CD4-positive, alpha-beta memory T cell (primary cell): ENCODE results near the gene HHEX. TPM values are rescaled to one million over a fixed set of nuclear protein-coding genes. Genes with fewer than 3 reads are reported as not detected.

ENCODE experiments used
- CTCF ChIA-PET: fragments of 350-600 bp; sonication (Branson Sonifier 250); formaldehyde crosslinking; loops from one replicate; lab custom pipeline; 2021; ENCODE audit warnings: inconsistent platforms; ENCODE audit not compliant: partially characterized antibody; lab: Charles Lee
- POLR2A ChIA-PET: fragments of 350-600 bp; sonication (Branson Sonifier 250); formaldehyde crosslinking; loops from one replicate; lab custom pipeline; 2021; ENCODE audit not compliant: partially characterized antibody; lab: Charles Lee
- DNase-seq, 5 donors: peaks; one replicate each; pipeline versions ENCODE4 v3.0.0 to v3.0.0-alpha.2; 2020 to 2022; ENCODE audit warnings: mixed read lengths in 1 of 5
- H3K27ac ChIP-seq: one replicate; pipeline ENCODE4 v1.7.0; 2013; ENCODE audit warnings: low read depth, low read length
- H3K27me3 ChIP-seq: 2 replicates; pipeline ENCODE4 v1.7.0; 2013; ENCODE audit warnings: mild to moderate bottlenecking, low read length, moderate library complexity; ENCODE audit not compliant: insufficient read depth
- H3K36me3 ChIP-seq: 2 replicates; pipeline ENCODE4 v1.7.0; 2013; ENCODE audit warnings: mild to moderate bottlenecking, low read length, moderate library complexity; ENCODE audit not compliant: insufficient read depth
- H3K4me1 ChIP-seq: 2 replicates; pipeline ENCODE4 v1.7.0; 2013; ENCODE audit warnings: mild to moderate bottlenecking, low read length, moderate library complexity; ENCODE audit not compliant: insufficient read depth
- H3K4me3 ChIP-seq, 2 donors: one replicate each; pipeline ENCODE4 v1.7.0; 2013; ENCODE audit warnings: low read length in 2 of 2, mild to moderate bottlenecking in 1 of 2
- H3K9me3 ChIP-seq, 2 donors: one replicate each; pipeline ENCODE4 v1.7.0; 2013; ENCODE audit warnings: low read length in 2 of 2, control low read depth in 1 of 2; ENCODE audit not compliant: control insufficient read depth in 1 of 2
- H3K27ac Mint-ChIP-seq, 7 donors: one replicate each; pipeline ENCODE4 v1.8.0; 2020 to 2021; ENCODE audit warnings: mixed read lengths in 7 of 7, mild to moderate bottlenecking in 6 of 7, inconsistent platforms in 3 of 7, moderate library complexity in 3 of 7
- H3K27me3 Mint-ChIP-seq, 2 donors: one replicate each; pipeline ENCODE4 v1.8.0; 2020 to 2021; ENCODE audit warnings: mixed read lengths in 2 of 2
- H3K36me3 Mint-ChIP-seq, 2 donors: one replicate each; pipeline ENCODE4 v1.8.0; 2020 to 2021; ENCODE audit warnings: mixed read lengths in 2 of 2, inconsistent platforms in 1 of 2, mild to moderate bottlenecking in 1 of 2
- H3K4me1 Mint-ChIP-seq, 4 donors: one replicate each; pipeline ENCODE4 v1.8.0; 2020 to 2021; ENCODE audit warnings: mixed read lengths in 4 of 4, mild to moderate bottlenecking in 1 of 4
- H3K4me3 Mint-ChIP-seq, 8 donors: one replicate each; pipeline ENCODE4 v1.8.0; 2020 to 2021; ENCODE audit warnings: mixed read lengths in 8 of 8, mild to moderate bottlenecking in 7 of 8, moderate library complexity in 6 of 8, inconsistent platforms in 3 of 8
- H3K9me3 Mint-ChIP-seq, 8 donors: one replicate each; pipeline ENCODE4 v1.8.0; 2020 to 2021; ENCODE audit warnings: mixed read lengths in 8 of 8, mild to moderate bottlenecking in 5 of 8, inconsistent platforms in 3 of 8, moderate library complexity in 1 of 8
- intact Hi-C: fragments of 100-400 bp; cut with micrococcal nuclease; formaldehyde crosslinking; loops from one replicate; pipeline ENCODE4 v1.15.1; 2023
- polyA plus RNA-seq, 2 donors: library from polyadenylated mRNA; unstranded; fragments of 300-500 nt; fragmentation: Illumina TruSeq; gene quantifications; one replicate each; pipeline ENCODE4 v1.2.3, GENCODE V29; 2021
- total RNA-seq, 2 experiments: library from RNA; stranded (reverse); gene quantifications; one replicate each; pipeline ENCODE4 v1.2.3, GENCODE V29; 2021

The HHEX gene
- total and polyA plus RNA-seq, 4 experiments from 2014 or later: 0.32 to 1.2 (median 0.98) TPM; not detected in 1

DNA sequence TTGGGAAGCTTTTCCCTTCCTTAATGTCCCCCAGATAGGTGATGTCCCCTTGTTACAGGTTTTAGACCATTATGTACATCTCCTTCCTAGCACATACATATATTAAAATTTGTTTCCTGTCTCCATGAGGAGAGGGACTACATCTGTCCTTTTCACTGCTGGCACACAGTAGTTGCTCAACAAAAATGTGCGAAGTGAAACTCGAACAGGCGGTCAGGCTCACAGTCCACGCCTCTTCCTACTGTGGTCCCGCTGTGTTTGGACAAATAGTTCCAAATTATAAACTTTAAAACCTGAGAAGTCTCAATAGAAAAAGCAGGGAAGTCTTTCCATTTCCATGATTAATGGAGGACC, 1.2 kb upstream of the HHEX start:
- Histone ChIP-seq H3K36me3 (no peaks in the 10 kb centered on the region), H3K27me3 (peaks cover 37% of the 10 kb centered on the region), H3K4me3 (peak overlapping the region in 1 of 2 donors; percentile 41), H3K9me3 (no peaks in the 10 kb centered on the region), H3K27ac (no peak overlapping the region), H3K4me1 (peaks cover 25% of the 10 kb centered on the region)
- ChIA-PET CTCF (no interaction called here), POLR2A (interaction anchor here (1.0 kb wide), 1 partner anchor 340 kb away, joined by 3 read pairs; no protein-coding TSS in a partner anchor)
- peaks cover 0 to 1% of the 10 kb centered on the region in 2 donors for H3K36me3 Mint-ChIP-seq
- H3K9me3 Mint-ChIP-seq: peaks cover 0 to 9% (median 2%) of the 10 kb centered on the region in 8 donors
- intact Hi-C loops: no loop called here
- peak overlapping the region in 2 of 7 donors; percentile 62 to 68 for H3K27ac Mint-ChIP-seq
- peak overlapping the region; percentile 70 to 86 (median 84) for H3K4me3 Mint-ChIP-seq
- peaks cover 9 to 33% (median 26%) of the 10 kb centered on the region in 4 donors for H3K4me1 Mint-ChIP-seq
- no peak for DNase-seq
- peaks cover 31 to 36% of the 10 kb centered on the region in 2 donors for H3K27me3 Mint-ChIP-seq

DNA sequence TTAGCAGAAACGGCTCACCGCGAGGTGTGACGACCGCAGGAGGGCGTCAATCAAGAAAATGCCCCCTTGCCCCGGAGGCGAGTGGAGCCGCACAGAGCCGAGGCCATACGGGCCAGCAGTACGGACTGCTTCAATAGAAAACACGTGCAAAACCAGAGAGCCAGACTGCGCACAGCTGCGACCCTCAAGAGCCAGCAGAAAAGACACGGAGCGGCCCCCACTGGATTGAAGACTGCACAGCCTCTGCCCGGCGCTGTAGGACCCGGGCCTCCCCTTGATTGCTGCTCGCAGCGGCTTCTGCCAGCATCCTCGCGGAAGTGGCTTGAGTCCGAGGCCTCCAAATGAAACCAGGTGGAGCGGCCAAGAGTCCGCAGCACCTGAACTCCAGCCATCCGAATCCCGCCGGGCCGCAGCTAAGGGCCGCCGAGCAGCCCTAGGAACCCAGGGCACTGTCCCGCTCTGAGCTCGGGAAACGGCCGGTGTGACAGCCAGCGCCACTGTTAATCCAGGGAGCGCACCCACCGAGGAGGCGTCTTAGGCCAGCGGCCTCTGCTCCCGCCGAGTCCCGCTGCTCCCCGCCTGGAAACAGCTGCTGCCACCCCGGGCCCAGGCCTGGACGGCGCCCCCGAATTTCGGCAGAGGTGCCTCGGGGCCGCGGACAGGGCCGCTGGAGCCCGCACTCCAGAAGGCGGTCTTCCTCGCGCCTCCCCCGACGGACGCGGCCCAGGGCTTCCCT, 660 bp upstream of the HHEX start:
- Mint-ChIP-seq H3K27ac (peak overlapping the region in 3 of 7 donors; percentile 13 to 68 (median 41)), H3K4me3 (peak overlapping the region; percentile 70 to 86 (median 84)), H3K4me1 (peaks cover 9 to 33% (median 26%) of the 10 kb centered on the region in 4 donors), H3K27me3 (peaks cover 31 to 37% of the 10 kb centered on the region in 2 donors), H3K36me3 (peaks cover 0 to 1% of the 10 kb centered on the region in 2 donors), H3K9me3 (peaks cover 0 to 9% (median 2%) of the 10 kb centered on the region in 8 donors)
- Histone ChIP-seq H3K27me3 (peaks cover 37% of the 10 kb centered on the region), H3K27ac (no peak overlapping the region), H3K4me1 (peaks cover 25% of the 10 kb centered on the region), H3K36me3 (no peaks in the 10 kb centered on the region), H3K9me3 (no peaks in the 10 kb centered on the region), H3K4me3 (peak overlapping the region in 1 of 2 donors; percentile 41)
- ChIA-PET POLR2A (interaction anchor here (1.0 kb wide), 1 partner anchor 10 kb away, joined by 9 read pairs; no protein-coding TSS in a partner anchor), CTCF (no interaction called here)
- intact Hi-C loops: no loop called here
- peak in 3 of 5 donors; percentile 17 to 38 (median 37) for DNase-seq

DNA sequence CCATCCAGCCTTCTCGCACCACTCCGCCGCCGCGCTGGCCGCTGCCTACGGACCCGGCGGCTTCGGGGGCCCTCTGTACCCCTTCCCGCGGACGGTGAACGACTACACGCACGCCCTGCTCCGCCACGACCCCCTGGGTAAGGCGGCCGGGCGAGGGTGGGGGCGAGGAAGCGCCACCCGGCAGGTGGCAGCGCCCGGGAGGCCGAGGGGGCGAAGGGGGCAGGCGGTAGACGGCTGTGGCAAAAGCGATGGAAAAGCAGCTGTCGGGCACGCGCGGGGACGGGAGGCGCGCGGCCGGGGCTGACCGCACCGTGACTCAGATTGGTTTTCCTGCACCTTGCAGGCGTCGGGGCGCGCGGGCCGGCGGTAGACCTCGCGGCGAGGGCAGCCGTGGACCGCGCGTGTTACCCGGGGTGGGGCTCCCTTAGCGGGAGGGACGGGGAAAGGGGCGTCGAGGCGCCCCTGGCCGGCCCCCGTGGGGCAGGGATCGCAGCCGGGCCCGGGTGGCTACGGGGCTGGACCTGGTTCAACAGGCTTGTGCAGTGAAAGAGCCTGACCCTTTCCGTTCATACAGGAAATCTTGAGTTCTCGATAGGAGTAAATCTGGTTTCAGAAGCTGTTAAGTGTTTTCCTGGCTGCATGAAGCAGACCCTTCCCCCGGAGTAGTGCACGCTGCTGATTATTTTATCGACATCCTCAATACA, 608 bp downstream of the HHEX start:
- peak overlapping the region; percentile 76 to 91 (median 84) for H3K4me3 Mint-ChIP-seq
- peak overlapping the region; percentile 43 to 47 for H3K4me3 ChIP-seq
- ChIA-PET POLR2A (interaction anchor here (0.5 to 1.4 kb wide), 5 partner anchors 8 to 780 kb away, joined by 3 to 9 read pairs (median 4); partner anchors contain the start of gene EXOC6), CTCF (interaction anchor here (0.7 to 0.9 kb wide), 2 partner anchors 46 to 153 kb away, joined by 3 read pairs; no protein-coding TSS in a partner anchor)
- H3K4me1 ChIP-seq: peaks cover 25% of the 10 kb centered on the region
- no peaks in the 10 kb centered on the region for H3K36me3 ChIP-seq
- H3K27me3 ChIP-seq: peaks cover 37% of the 10 kb centered on the region
- no peaks in the 10 kb centered on the region for H3K9me3 ChIP-seq
- no peak overlapping the region for H3K27ac ChIP-seq
- peaks cover 0 to 1% of the 10 kb centered on the region in 2 donors for H3K36me3 Mint-ChIP-seq
- H3K27ac Mint-ChIP-seq: peak overlapping the region in 2 of 7 donors; percentile 70 to 84
- intact Hi-C loops: loop anchor here (5.0 to 10.0 kb wide), 2 partner anchors 98 to 154 kb away; partner anchors contain the start of genes EXOC6 and KIF11
- DNase-seq: peak; percentile 43 to 67 (median 51)
- peaks cover 9 to 33% (median 26%) of the 10 kb centered on the region in 4 donors for H3K4me1 Mint-ChIP-seq
- peaks cover 0 to 5% (median 0%) of the 10 kb centered on the region in 8 donors for H3K9me3 Mint-ChIP-seq
- peaks cover 28 to 46% of the 10 kb centered on the region in 2 donors for H3K27me3 Mint-ChIP-seq

DNA sequence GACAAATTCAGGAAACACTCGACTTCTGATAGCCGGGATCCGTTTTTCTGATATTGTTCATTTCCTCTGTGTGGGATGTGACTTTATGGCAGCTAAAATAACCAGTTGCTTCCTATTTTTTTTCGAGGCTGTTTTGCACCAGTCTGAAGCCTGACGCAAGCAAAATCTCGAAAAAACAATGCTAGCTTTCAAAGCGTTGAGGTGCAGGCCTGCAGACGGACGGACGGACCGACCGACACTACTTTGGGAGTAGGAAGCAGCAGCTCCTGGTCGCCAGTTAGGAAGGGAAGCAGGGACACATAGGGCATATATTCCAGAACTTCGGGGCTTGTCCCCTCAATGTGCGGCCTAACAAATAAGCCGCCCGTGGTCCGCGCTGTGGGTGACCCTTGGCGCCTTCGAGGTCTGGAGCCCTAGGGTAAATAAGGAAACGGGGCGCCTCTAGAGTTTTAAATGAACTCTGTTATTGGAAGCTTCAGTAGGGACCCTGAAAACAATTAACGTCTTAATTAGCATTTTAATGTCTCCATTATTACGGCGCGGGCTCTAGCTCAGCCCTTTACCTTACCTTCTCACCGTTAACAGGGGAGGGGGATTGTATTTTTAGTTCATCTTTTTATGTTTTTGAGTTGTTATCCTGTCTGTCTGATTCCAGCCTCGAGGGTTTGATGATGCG, 1.3 kb downstream of the HHEX start:
- no peak for DNase-seq
- POLR2A ChIA-PET: interaction anchor here (0.9 to 1.4 kb wide), 3 partner anchors 95 to 158 kb away, joined by 3 to 5 read pairs (median 4); partner anchors contain the start of gene EXOC6
- Mint-ChIP-seq H3K36me3 (peaks cover 0 to 1% of the 10 kb centered on the region in 2 donors), H3K27me3 (peaks cover 30 to 46% of the 10 kb centered on the region in 2 donors), H3K4me1 (peaks cover 9 to 33% (median 26%) of the 10 kb centered on the region in 4 donors), H3K4me3 (peak overlapping the region; percentile 76 to 91 (median 84)), H3K9me3 (peaks cover 0 to 5% (median 0%) of the 10 kb centered on the region in 8 donors), H3K27ac (peak overlapping the region in 2 of 7 donors; percentile 70 to 84)
- Histone ChIP-seq H3K27ac (no peak overlapping the region), H3K4me1 (peaks cover 25% of the 10 kb centered on the region), H3K36me3 (no peaks in the 10 kb centered on the region), H3K4me3 (peak overlapping the region; percentile 43 to 47), H3K9me3 (no peaks in the 10 kb centered on the region), H3K27me3 (peaks cover 37% of the 10 kb centered on the region)
- CTCF ChIA-PET: interaction anchor here (0.7 to 0.9 kb wide), 2 partner anchors 47 to 153 kb away, joined by 3 read pairs; no protein-coding TSS in a partner anchor
- intact Hi-C loops: loop anchor here (5.0 to 10.0 kb wide), 2 partner anchors 99 to 154 kb away; partner anchors contain the start of genes EXOC6 and KIF11

DNA sequence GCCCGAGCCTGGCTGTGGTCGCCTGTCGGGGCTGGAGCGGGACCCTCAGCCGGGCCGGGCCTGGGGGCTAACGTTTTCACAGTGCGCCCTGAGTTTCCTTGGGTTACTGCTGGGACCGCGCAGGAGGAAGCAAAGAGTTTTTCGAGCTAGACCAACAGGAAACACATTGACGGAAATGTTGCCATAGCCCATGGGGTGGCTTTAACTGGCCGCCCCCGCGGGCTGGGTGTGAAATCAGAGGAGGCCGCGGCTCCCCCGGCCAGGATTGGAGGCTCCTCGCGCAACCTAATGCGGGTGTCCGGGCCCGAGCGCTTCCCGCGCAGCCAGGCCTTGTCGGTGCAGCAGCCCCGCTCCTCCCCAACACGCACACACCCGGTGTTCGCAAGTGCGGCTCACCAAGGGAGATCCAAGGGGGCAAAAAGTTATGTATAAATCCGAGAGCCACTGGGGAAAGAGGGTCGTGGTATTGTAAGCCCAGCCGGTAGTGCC, 1.9 kb downstream of the HHEX start:
- H3K27me3 Mint-ChIP-seq: peaks cover 34 to 52% of the 10 kb centered on the region in 2 donors
- peak in 1 of 5 donors; percentile 7 for DNase-seq

DNA sequence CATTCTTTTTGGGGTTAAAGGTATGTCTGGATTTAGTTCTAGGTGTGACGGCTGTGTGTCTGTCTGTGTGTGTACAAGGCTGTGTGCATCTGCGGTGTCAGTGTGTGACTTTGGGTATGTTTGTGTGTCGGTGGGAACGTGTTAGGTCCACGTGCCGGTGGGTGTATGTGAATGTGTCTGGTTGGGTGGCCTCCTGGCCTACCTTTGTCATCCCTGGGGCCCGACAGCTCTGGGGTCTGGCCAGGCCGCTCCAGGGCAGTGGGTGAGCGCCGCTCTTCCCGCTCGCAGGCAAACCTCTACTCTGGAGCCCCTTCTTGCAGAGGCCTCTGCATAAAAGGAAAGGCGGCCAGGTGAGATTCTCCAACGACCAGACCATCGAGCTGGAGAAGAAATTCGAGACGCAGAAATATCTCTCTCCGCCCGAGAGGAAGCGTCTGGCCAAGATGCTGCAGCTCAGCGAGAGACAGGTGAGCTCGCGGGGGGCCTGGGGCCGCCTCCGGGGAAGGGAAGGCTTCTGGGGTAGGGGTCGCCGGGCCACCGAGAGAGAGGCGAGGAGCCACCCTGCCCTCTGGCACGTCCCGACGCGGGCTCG, 2.4 kb downstream of the HHEX start:
- H3K27ac Mint-ChIP-seq: peak overlapping the region in 2 of 7 donors; percentile 19 to 84
- CTCF ChIA-PET: no interaction called here

More for the DNA sequence above, 1.9 kb downstream of the HHEX start:
- Histone ChIP-seq H3K4me3 (peak overlapping the region in 1 of 2 donors; percentile 3), H3K36me3 (no peaks in the 10 kb centered on the region), H3K27me3 (peaks cover 37% of the 10 kb centered on the region), H3K9me3 (no peaks in the 10 kb centered on the region), H3K27ac (no peak overlapping the region), H3K4me1 (peaks cover 25% of the 10 kb centered on the region)
- Mint-ChIP-seq H3K4me1 (peaks cover 9 to 33% (median 26%) of the 10 kb centered on the region in 4 donors), H3K4me3 (peak overlapping the region; percentile 39 to 91 (median 80)), H3K36me3 (peaks cover 0 to 1% of the 10 kb centered on the region in 2 donors), H3K27ac (peak overlapping the region in 1 of 7 donors; percentile 84), H3K9me3 (peaks cover 0 to 5% (median 0%) of the 10 kb centered on the region in 8 donors)
- POLR2A ChIA-PET: no interaction called here
- intact Hi-C loops: loop anchor here (5.0 to 10.0 kb wide), 2 partner anchors 99 to 153 kb away; partner anchors contain the start of genes EXOC6 and KIF11
- CTCF ChIA-PET: no interaction called here

More for the DNA sequence above, 2.4 kb downstream of the HHEX start:
- H3K4me1 Mint-ChIP-seq: peaks cover 9 to 33% (median 26%) of the 10 kb centered on the region in 4 donors
- intact Hi-C loops: loop anchor here (5.0 to 10.0 kb wide), 2 partner anchors 100 to 153 kb away; partner anchors contain the start of genes EXOC6 and KIF11
- Histone ChIP-seq H3K4me1 (peaks cover 25% of the 10 kb centered on the region), H3K36me3 (no peaks in the 10 kb centered on the region), H3K27me3 (peaks cover 39% of the 10 kb centered on the region), H3K9me3 (no peaks in the 10 kb centered on the region), H3K27ac (no peak overlapping the region), H3K4me3 (peak overlapping the region in 1 of 2 donors; percentile 29)
- H3K4me3 Mint-ChIP-seq: peak overlapping the region; percentile 2 to 91 (median 72)
- H3K27me3 Mint-ChIP-seq: peaks cover 32 to 57% of the 10 kb centered on the region in 2 donors
- peaks cover 0 to 5% (median 0%) of the 10 kb centered on the region in 8 donors for H3K9me3 Mint-ChIP-seq
- no peak for DNase-seq
- H3K36me3 Mint-ChIP-seq: peaks cover 0 to 1% of the 10 kb centered on the region in 2 donors
- POLR2A ChIA-PET: no interaction called here
